Smooth muscle cell (in vitro differentiated cells): ENCODE measurements around the gene ZNF609. TPM values are rescaled to one million over a fixed set of nuclear protein-coding genes. Genes with fewer than 3 reads are reported as not detected.
"Not testable (repeated sequence)": the region's sequence is repeated elsewhere in the genome, so short reads cannot be mapped to it uniquely, and the experiment has no call there.

Source experiments
- DNase-seq: peaks from one replicate; lab custom pipeline; 2025; ENCODE audit not compliant: unreplicated experiment; lab: John Stamatoyannopoulos, UW
- H2AFZ ChIP-seq: fragments of 200-600 bp; sonication (generic); 2 replicates; pipeline ENCODE4 v1.6.0; 2016; ENCODE audit warnings: antibody characterized with exemption, low read depth, mild to moderate bottlenecking
- H3F3A ChIP-seq: fragments of 200-600 bp; sonication (generic); 2 replicates; pipeline ENCODE4 v1.6.0; 2017; ENCODE audit warnings: antibody characterized with exemption, low read depth
- H3K27ac ChIP-seq: fragments of 200-600 bp; sonication (generic); 2 replicates; pipeline ENCODE4 v1.5.1; 2016; ENCODE audit warnings: low read depth, mild to moderate bottlenecking
- H3K27me3 ChIP-seq: fragments of 200-600 bp; sonication (generic); 2 replicates; pipeline ENCODE4 v1.6.1; 2016; ENCODE audit warnings: low read depth, mild to moderate bottlenecking
- H3K36me3 ChIP-seq: fragments of 200-600 bp; sonication (generic); 2 replicates; pipeline ENCODE4 v1.5.1; 2016; ENCODE audit warnings: low read depth
- H3K4me1 ChIP-seq: fragments of 200-600 bp; sonication (generic); 2 replicates; pipeline ENCODE4 v1.5.1; 2016; ENCODE audit warnings: low read depth
- H3K4me2 ChIP-seq: fragments of 200-600 bp; sonication (generic); 2 replicates; pipeline ENCODE4 v1.6.0; 2016; ENCODE audit warnings: mild to moderate bottlenecking
- H3K4me3 ChIP-seq: fragments of 200-600 bp; sonication (generic); 2 replicates; pipeline ENCODE4 v1.5.1; 2016; ENCODE audit warnings: mild to moderate bottlenecking
- H3K79me2 ChIP-seq: fragments of 200-600 bp; sonication (generic); 2 replicates; pipeline ENCODE4 v1.6.0; 2016; ENCODE audit warnings: low read depth, mild to moderate bottlenecking
- H3K9ac ChIP-seq: fragments of 200-600 bp; sonication (generic); 2 replicates; pipeline ENCODE4 v1.6.0; 2016; ENCODE audit warnings: low read depth
- H3K9me3 ChIP-seq: fragments of 200-600 bp; sonication (generic); replicated peaks from 2 replicates; pipeline ENCODE4 v1.5.1; 2016; ENCODE audit warnings: low read depth
- H4K20me1 ChIP-seq: fragments of 200-600 bp; sonication (generic); 2 replicates; pipeline ENCODE4 v1.6.0; 2016; ENCODE audit warnings: low read depth
- CTCF ChIP-seq: fragments of 200-600 bp; sonication (generic); IDR thresholded peaks from 2 replicates; pipeline ENCODE4 v1.5.1; 2017; ENCODE audit warnings: borderline replicate concordance, mild to moderate bottlenecking, antibody characterized with exemption; ENCODE audit not compliant: insufficient read depth, poor library complexity, severe bottlenecking
- WGBS: methylation state at CpG from one replicate; pipeline ENCODE4 v1.1.7; 2016; ENCODE audit warnings: low lambda C conversion rate; 5-methylcytosine and 5-hydroxymethylcytosine counted together
- polyA plus RNA-seq: library from polyadenylated mRNA; unstranded; fragments of >200 nt; fragmentation: Nextera tagmentation; extraction: Ambion mirVana; gene quantifications from 2 replicates; pipeline ENCODE4 v1.2.1, GENCODE V29; 2016
- total RNA-seq: library from RNA; depleted of rRNA; stranded (reverse); fragments of >200 nt; gene quantifications from 2 replicates; pipeline ENCODE4 v1.2.3, GENCODE V29; 2014

Gene ZNF609
- total and polyA plus RNA-seq, 2 experiments from 2014 or later = 9.9 to 15.6 TPM

GRCh38 chr15:64637412-64637811 lies 177.0 kb downstream of the ZNF609 start:
- H4K20me1 ChIP-seq = peaks cover 70% of the 10 kb centered on the region

GRCh38 chr15:64639744-64640143 lies 179.4 kb downstream of the ZNF609 start:
- H3K4me3 ChIP-seq, H3K9me3 ChIP-seq, H3F3A ChIP-seq, DNase-seq, H2AFZ ChIP-seq, H3K9ac ChIP-seq, H3K36me3 ChIP-seq, H3K27ac ChIP-seq, H3K4me2 ChIP-seq, H3K27me3 ChIP-seq: not testable (repeated sequence)
- Histone ChIP-seq H4K20me1 (peaks cover 73% of the 10 kb centered on the region), H3K4me1 (peaks cover 19% of the 10 kb centered on the region), H3K79me2 (peaks cover 62% of the 10 kb centered on the region)
- 100% methylated on average over 4 of the region's 4 CpGs for WGBS

More at GRCh38 chr15:64637412-64637811, 177.0 kb downstream of the ZNF609 start:
- peaks cover 46% of the 10 kb centered on the region for H3K79me2 ChIP-seq
- no peaks in the 10 kb centered on the region for H3K9me3 ChIP-seq
- H3K36me3 ChIP-seq = peaks cover 3% of the 10 kb centered on the region
- no peak for DNase-seq
- H3K27me3 ChIP-seq = no peaks in the 10 kb centered on the region
- TF ChIP-seq CTCF = no peak
- 100% methylated on average over 1 of the region's 1 CpG for WGBS
- peaks cover 4% of the 10 kb centered on the region for H3F3A ChIP-seq
- no peak overlapping the region for H3K4me3 ChIP-seq
- H2AFZ ChIP-seq = no peak overlapping the region
- no peak overlapping the region for H3K27ac ChIP-seq
- H3K9ac ChIP-seq = no peak overlapping the region
- peaks cover 33% of the 10 kb centered on the region for H3K4me1 ChIP-seq
- no peak overlapping the region for H3K4me2 ChIP-seq

- Histone ChIP-seq H2AFZ (no peak overlapping the region), H3K27ac (no peak overlapping the region), H3K4me1 (peaks cover 14% of the 10 kb centered on the region), H3K9me3 (no peaks in the 10 kb centered on the region), H3F3A (peaks cover 4% of the 10 kb centered on the region), H4K20me1 (peaks cover 71% of the 10 kb centered on the region), H3K9ac (no peak overlapping the region), H3K79me2 (peaks cover 62% of the 10 kb centered on the region), H3K36me3 (peaks cover 3% of the 10 kb centered on the region), H3K4me2 (no peak overlapping the region), H3K4me3 (no peak overlapping the region), H3K27me3 (no peaks in the 10 kb centered on the region)
- WGBS = 82% methylated on average over 5 of the region's 5 CpGs
- DNase-seq = no peak
- TF ChIP-seq CTCF = no peak
Observed at GRCh38 chr15:64640146-64640871, 179.9 kb downstream of the ZNF609 start.

GRCh38 chr15:64642875-64643274 lies 182.5 kb downstream of the ZNF609 start:
- Histone ChIP-seq H3K4me2 (no peak overlapping the region), H3K79me2 (peaks cover 71% of the 10 kb centered on the region), H3K4me1 (no peaks in the 10 kb centered on the region), H2AFZ (no peak overlapping the region), H3K27ac (no peak overlapping the region), H4K20me1 (peaks cover 78% of the 10 kb centered on the region), H3K9me3 (no peaks in the 10 kb centered on the region), H3K9ac (no peak overlapping the region), H3K36me3 (no peaks in the 10 kb centered on the region), H3K27me3 (no peaks in the 10 kb centered on the region), H3K4me3 (no peak overlapping the region), H3F3A (no peaks in the 10 kb centered on the region)
- no peak for DNase-seq
- TF ChIP-seq CTCF = no peak
- 95% methylated on average over 3 of the region's 3 CpGs for WGBS
